HepG2 (cell line): ENCODE data around the gene COLEC12. TPM values are rescaled to one million over a fixed set of nuclear protein-coding genes. Genes with fewer than 3 reads are reported as not detected.

Experiments used
- ATAC-seq: fragments of 200-7000 bp; cut with Tn5 transposase; 3 replicates; pipeline ENCODE4 v1.9.1; 2020; ENCODE audit warnings: mild to moderate bottlenecking, moderate library complexity
- BruUV-seq: library from RNA; stranded (reverse); fragments of 400-500 nt; replicated peaks from 2 replicates; lab custom pipeline; 2021; lab: Mats Ljungman, UMichigan
- CTCF ChIA-PET: fragments of 300-600 bp; formaldehyde crosslinking; extraction: SDS; loops from one replicate; lab custom pipeline; 2021; ENCODE audit warnings: low total read pairs, inconsistent platforms, low intra/inter-chr PET ratio; lab: Yijun Ruan, JAX
- POLR2A ChIA-PET: fragments of 350-600 bp; sonication (Branson Sonifier 250); formaldehyde crosslinking; loops from one replicate; lab custom pipeline; 2020; ENCODE audit warnings: antibody characterized with exemption, inconsistent platforms; lab: Yijun Ruan, JAX
- DNase-seq: peaks from one replicate; pipeline ENCODE4 v3.0.0-alpha.2; 2015; ENCODE audit warnings: low spot score
- FAIRE-seq: peaks from 3 replicates; lab custom pipeline; 2011; peaks lifted over from hg19 to GRCh38; lab: Jason Lieb, UNC
- H2AFZ ChIP-seq: one replicate; pipeline ENCODE4 v1.6.1; 2011; ENCODE audit warnings: low read length, inconsistent platforms
- H3K27ac ChIP-seq: fragments of 300-600 bp; 3 replicates; pipeline ENCODE4 v1.8.0; 2011; ENCODE audit warnings: mixed run types, mild to moderate bottlenecking, mixed read lengths, low read length, inconsistent platforms; ENCODE audit not compliant: insufficient read depth; ENCODE audit errors: extremely low read length
- H3K27me3 ChIP-seq, 2 experiments: fragments of 200-600 bp in 1 of 2; 2 replicates in 1 of 2; 3 replicates in 1 of 2; pipeline versions ENCODE4 v1.6.0 to v1.8.0; 2011; ENCODE audit warnings: low read length in 2 of 2, mild to moderate bottlenecking in 2 of 2, moderate library complexity in 2 of 2, inconsistent platforms in 1 of 2; ENCODE audit not compliant: insufficient read depth in 2 of 2, control insufficient read depth in 1 of 2
- H3K36me3 ChIP-seq, 2 experiments: fragments of 200-600 bp in 1 of 2; replicated peaks in 1 of 2; 2 replicates in 1 of 2; 3 replicates in 1 of 2; pipeline versions ENCODE4 v1.5.1 to v1.8.0; 2011; ENCODE audit warnings: low read length in 2 of 2, inconsistent platforms in 1 of 2; ENCODE audit not compliant: insufficient read depth in 2 of 2, control insufficient read depth in 1 of 2
- H3K4me1 ChIP-seq: 2 replicates; pipeline ENCODE4 v1.5.1; 2012; ENCODE audit warnings: low read length, inconsistent platforms; ENCODE audit not compliant: insufficient read depth
- H3K4me2 ChIP-seq: 2 replicates; pipeline ENCODE4 v1.6.0; 2011; ENCODE audit warnings: low read depth, low read length, inconsistent platforms
- H3K4me3 ChIP-seq, 3 experiments: fragments of 200-600 bp in 1 of 3; sonication (generic), shearing (Covaris generic) in 1 of 3; replicated peaks in 1 of 3; 2 replicates each; pipeline ENCODE4 v1.5.1; 2011 to 2016; ENCODE audit warnings: low read length in 3 of 3, inconsistent platforms in 2 of 3, low read depth in 2 of 3, mild to moderate bottlenecking in 2 of 3, control low read depth in 1 of 3, mixed read lengths in 1 of 3; ENCODE audit not compliant: insufficient read depth in 1 of 3
- H3K79me2 ChIP-seq: one replicate; pipeline ENCODE4 v1.6.1; 2011; ENCODE audit warnings: low read length, inconsistent platforms; ENCODE audit not compliant: insufficient read depth
- H3K9ac ChIP-seq: 2 replicates; pipeline ENCODE4 v1.6.0; 2011; ENCODE audit warnings: mild to moderate bottlenecking, low read depth, low read length, inconsistent platforms; ENCODE audit not compliant: insufficient read depth
- H3K9me3 ChIP-seq: 2 replicates; pipeline ENCODE4 v1.5.1; 2012; ENCODE audit warnings: mild to moderate bottlenecking, low read length
- H4K20me1 ChIP-seq: 2 replicates; pipeline ENCODE4 v1.6.0; 2011; ENCODE audit warnings: inconsistent platforms, mild to moderate bottlenecking, low read length, moderate library complexity; ENCODE audit not compliant: insufficient read depth
- ATF7 ChIP-seq, 2 experiments: fragments of 450-650 bp in 1 of 2; sonication (generic) in 1 of 2; formaldehyde crosslinking in 1 of 2; IDR thresholded peaks; 2 replicates each; pipeline versions ENCODE4 v1.4.0 to v1.6.1; 2016 to 2020; ENCODE audit warnings: antibody characterized with exemption in 1 of 2, mild to moderate bottlenecking in 1 of 2, missing genetic modification reagents in 1 of 2
- BRD4 ChIP-seq: sonication (generic); formaldehyde crosslinking; IDR thresholded peaks from 2 replicates; pipeline ENCODE4 v1.4.0; 2020; ENCODE audit warnings: missing genetic modification reagents
- HOMEZ ChIP-seq: IDR thresholded peaks from 2 replicates; pipeline ENCODE4 v1.6.1; 2016; ENCODE audit warnings: low read depth
- KDM2A ChIP-seq: sonication (generic); formaldehyde crosslinking; IDR thresholded peaks from 2 replicates; pipeline ENCODE4 v1.4.0; 2020; ENCODE audit warnings: low read depth, missing genetic modification reagents, borderline replicate concordance
- MXI1 ChIP-seq: IDR thresholded peaks from 3 replicates; pipeline ENCODE4 v1.6.1; 2012; ENCODE audit warnings: low read depth, low read length, inconsistent platforms, borderline replicate concordance
- NFKB2 ChIP-seq: sonication (generic); formaldehyde crosslinking; IDR thresholded peaks from 2 replicates; pipeline ENCODE4 v1.4.0; 2020; ENCODE audit warnings: missing genetic modification reagents, borderline replicate concordance
- ONECUT2 ChIP-seq: sonication (generic); formaldehyde crosslinking; IDR thresholded peaks from 2 replicates; pipeline ENCODE4 v1.4.0; 2020; ENCODE audit warnings: missing genetic modification reagents
- PBX2 ChIP-seq: IDR thresholded peaks from 2 replicates; pipeline ENCODE4 v1.6.1; 2016; ENCODE audit warnings: control low read depth
- SMARCC2 ChIP-seq: fragments of 450-650 bp; IDR thresholded peaks from 2 replicates; pipeline ENCODE4 v1.6.1; 2017; ENCODE audit warnings: antibody characterized with exemption, mild to moderate bottlenecking
- TCF12 ChIP-seq, 2 experiments: fragments of 450-650 bp in 1 of 2; sonication (generic) in 1 of 2; formaldehyde crosslinking in 1 of 2; IDR thresholded peaks; 2 replicates each; pipeline versions ENCODE4 v1.6.1 to v1.8.0; 2017 to 2022; ENCODE audit warnings: antibody characterized with exemption in 1 of 2, mild to moderate bottlenecking in 1 of 2, missing genetic modification reagents in 1 of 2, moderate library complexity in 1 of 2
- ZFP36 ChIP-seq: fragments of 150-350 bp; IDR thresholded peaks from 2 replicates; pipeline ENCODE4 v1.6.1; 2018; ENCODE audit warnings: borderline replicate concordance, low read length, low read depth; ENCODE audit not compliant: partially characterized antibody
- ZNF253 ChIP-seq: sonication (generic); formaldehyde crosslinking; IDR thresholded peaks from 2 replicates; pipeline ENCODE4 v1.8.0; 2022; ENCODE audit warnings: mild to moderate bottlenecking, missing genetic modification reagents, borderline replicate concordance
- ZNF619 ChIP-seq: sonication (generic); formaldehyde crosslinking; IDR thresholded peaks from 2 replicates; pipeline ENCODE4 v1.4.0; 2020; ENCODE audit warnings: mild to moderate bottlenecking, missing genetic modification reagents
- ZNF652 ChIP-seq: IDR thresholded peaks from 2 replicates; pipeline ENCODE4 v1.6.1; 2016; ENCODE audit warnings: low read depth, borderline replicate concordance
- ZZZ3 ChIP-seq: sonication (generic); formaldehyde crosslinking; IDR thresholded peaks from 2 replicates; pipeline ENCODE4 v1.4.0; 2020; ENCODE audit warnings: missing genetic modification reagents, mild to moderate bottlenecking, borderline replicate concordance
- WGBS: methylation state at CpG from one replicate; pipeline ENCODE4 v1.1.6; 2017; ENCODE audit warnings: low lambda C conversion rate; 5-methylcytosine and 5-hydroxymethylcytosine counted together
- in situ Hi-C: cut with HindIII; loops from 2 replicates; pipeline ENCODE4 v1.10.0; 2017; ENCODE audit warnings: low pct_unique_long_range_greater_than_20kb; ENCODE audit not compliant: extremely low pct_ligation_motif_present
- intact Hi-C: fragments of 100-400 bp; cut with micrococcal nuclease; formaldehyde crosslinking; loops from one replicate; pipeline ENCODE4 v1.10.0; 2022; ENCODE audit not compliant: unreplicated experiment
- polyA plus RNA-seq, 8 experiments: library from polyadenylated mRNA; depleted of rRNA in 3 of 8; stranded (reverse) in 7 of 8; unstranded in 1 of 8; fragments of >200 nt; fragmentation: Illumina TruSeq in 4 of 8; extraction: Trizol in 4 of 8; gene quantifications; 2 replicates each; pipeline versions ENCODE4 v1.2.1 to v1.2.3, GENCODE V29; 2011 to 2016; ENCODE audit warnings: low read depth in 4 of 8, missing spikeins in 1 of 8, mixed read lengths in 1 of 8; ENCODE audit not compliant: insufficient read depth in 1 of 8
- total RNA-seq, 5 experiments: library from RNA; depleted of rRNA; stranded (reverse); fragments of >200 nt; fragmentation: Illumina TruSeq; extraction: Trizol; gene quantifications; 2 replicates each; pipeline ENCODE4 v1.2.3, GENCODE V29; 2016; ENCODE audit warnings: low read depth in 1 of 5

COLEC12 gene
- total and polyA plus RNA-seq, 2 of the 13 experiments (the other 11 are each of a cell fraction or from before 2014, with no cell fraction given) = 0.02 to 0.11 TPM

DNA sequence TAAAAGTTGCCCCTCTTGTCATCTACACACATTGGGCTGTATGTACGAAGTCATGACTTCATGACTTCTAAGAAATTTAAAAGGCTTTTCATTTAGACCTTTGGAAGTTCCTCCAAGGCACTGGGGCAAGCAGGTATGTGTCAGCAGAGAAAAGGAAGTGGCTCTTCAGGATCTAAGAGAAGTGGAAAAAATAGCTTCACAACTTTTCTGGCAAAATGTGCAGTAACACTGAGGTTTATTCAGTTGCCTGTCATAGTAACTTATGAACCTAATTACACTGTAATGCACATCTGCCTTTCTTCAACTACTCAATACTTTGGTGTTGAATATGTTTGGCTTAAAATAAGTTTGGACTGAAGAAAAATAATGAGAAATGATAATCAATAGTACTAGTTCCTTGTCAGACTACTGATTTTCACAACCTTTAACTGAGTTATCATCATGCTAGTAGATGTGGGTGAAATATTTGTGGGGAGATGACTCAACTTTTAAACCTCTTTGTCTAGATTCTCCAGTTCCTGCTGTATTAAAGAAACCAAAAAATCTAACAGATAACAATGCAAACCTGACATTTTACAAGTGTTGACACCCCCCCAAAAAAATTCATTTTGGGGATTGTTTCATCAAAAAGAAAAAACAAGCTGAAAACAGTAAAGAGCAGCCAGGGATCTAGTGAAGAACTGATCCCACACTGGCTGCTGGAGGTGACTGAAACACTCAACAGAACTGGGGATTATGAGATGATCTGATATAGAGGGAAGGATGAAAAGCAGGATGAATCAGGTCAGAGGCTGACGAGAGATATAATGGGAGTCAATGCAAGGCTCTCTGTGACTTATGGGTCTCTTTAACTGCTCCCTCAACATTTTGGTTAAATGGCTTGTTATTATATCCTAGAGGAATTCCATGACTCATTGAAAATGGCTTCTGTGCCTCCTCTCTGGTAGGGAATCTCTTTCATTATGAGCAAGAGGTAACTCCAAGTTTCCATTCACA is 84.6 kb downstream of the COLEC12 start:
- Histone ChIP-seq H3K79me2 (no peaks in the 10 kb centered on the region), H3K9ac (no peak overlapping the region), H3K36me3 (no peaks in the 10 kb centered on the region), H3K4me3 (no peak overlapping the region), H3K27me3 (no peaks in the 10 kb centered on the region), H3K9me3 (no peaks in the 10 kb centered on the region), H3K27ac (no peak overlapping the region), H3K4me1 (no peaks in the 10 kb centered on the region), H2AFZ (no peak overlapping the region), H3K4me2 (no peak overlapping the region), H4K20me1 (no peaks in the 10 kb centered on the region)
- CTCF ChIA-PET = no interaction called here
- FAIRE-seq (no peak), DNase-seq (no peak), ATAC-seq (no peak)
- POLR2A ChIA-PET = no interaction called here
- TF ChIP-seq HOMEZ (CRISPR knock-in tag) (no peak), ZNF253 (CRISPR knock-in tag) (no peak), TCF12 (IDR thresholded peaks at IDR 0.05) (no peak), TCF12 (CRISPR knock-in tag; IDR thresholded peaks at IDR 0.05) (no peak), SMARCC2 (no peak), ZNF652 (CRISPR knock-in tag) (no peak), PBX2 (no peak), NFKB2 (no peak), BRD4 (CRISPR knock-in tag) (no peak), ATF7 (IDR thresholded peaks at IDR 0.05) (no peak), ATF7 (CRISPR knock-in tag; IDR thresholded peaks at IDR 0.05) (no peak), ONECUT2 (CRISPR knock-in tag) (no peak), ZNF619 (CRISPR knock-in tag) (no peak), KDM2A (CRISPR knock-in tag) (no peak), MXI1 (no peak), ZZZ3 (no peak), ZFP36 (no peak)
- intact Hi-C loops = no loop called here
- in situ Hi-C loops = no loop called here
- BruUV-seq = no TSS peak
- 25% methylated on average over 2 of the region's 2 CpGs for WGBS
